Activated T-helper 2 cell treated with anti-CD3 and anti-CD28 coated beads, Interferon-gamma antibody, Interleukin-2, Interleukin-4, amounts not matched to agents 10 μg/mL and 5 μg/mL and 100 μg/mL, durations not matched to agents 14 hours and 24 hours and 36 hours (primary cell): ENCODE measurements around the gene EPB41L4A. TPM values are rescaled to one million over a fixed set of nuclear protein-coding genes. Genes with fewer than 3 reads are reported as not detected.

Experiments used
- DNase-seq: peaks from one replicate; pipeline ENCODE4 v3.0.0; 2021; ENCODE audit warnings: low spot score
- H3K27ac Mint-ChIP-seq: one replicate; pipeline ENCODE4 v1.8.0; 2021; ENCODE audit warnings: mixed read lengths
- H3K27me3 Mint-ChIP-seq: one replicate; pipeline ENCODE4 v1.8.0; 2021; ENCODE audit warnings: low read depth, mixed read lengths
- H3K36me3 Mint-ChIP-seq: one replicate; pipeline ENCODE4 v1.8.0; 2021; ENCODE audit warnings: low read depth, mixed read lengths
- H3K4me1 Mint-ChIP-seq: one replicate; pipeline ENCODE4 v1.8.0; 2021; ENCODE audit warnings: low read depth, mixed read lengths
- H3K4me3 Mint-ChIP-seq: one replicate; pipeline ENCODE4 v1.8.0; 2021; ENCODE audit warnings: low read depth, mild to moderate bottlenecking, moderate library complexity, mixed read lengths
- H3K9me3 Mint-ChIP-seq: one replicate; pipeline ENCODE4 v1.8.0; 2021; ENCODE audit warnings: mixed read lengths
- intact Hi-C: fragments of 100-400 bp; cut with micrococcal nuclease; formaldehyde crosslinking; loops from one replicate; pipeline ENCODE4 v1.15.1; 2023
- total RNA-seq: library from RNA; stranded (reverse); gene quantifications from 2 replicates; pipeline ENCODE4 v1.2.3, GENCODE V29; 2022

The EPB41L4A gene
- total RNA-seq, 1 donor from 2014 or later = 0.68 TPM

DNA sequence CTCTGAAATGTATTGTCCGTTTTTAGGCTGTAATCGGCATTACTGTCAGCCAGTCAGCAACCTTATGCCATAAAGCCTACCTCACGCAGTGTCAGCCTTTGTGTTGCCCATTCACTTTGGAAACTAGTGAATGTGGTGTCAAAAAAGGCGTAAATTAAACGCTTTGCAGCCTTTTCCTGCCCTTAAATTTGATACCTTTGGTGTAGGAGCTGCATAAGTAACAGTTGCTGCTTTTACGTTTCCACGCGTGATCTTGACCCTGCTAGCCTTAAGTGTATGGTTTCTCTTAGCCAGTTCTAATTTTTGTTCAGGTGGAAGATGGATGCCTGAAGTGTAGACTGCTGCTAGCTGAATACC is 257.7 kb downstream of the EPB41L4A start:
- peaks cover 44% of the 10 kb centered on the region for H3K36me3 Mint-ChIP-seq
- peak overlapping the region; percentile 80 for H3K27ac Mint-ChIP-seq

DNA sequence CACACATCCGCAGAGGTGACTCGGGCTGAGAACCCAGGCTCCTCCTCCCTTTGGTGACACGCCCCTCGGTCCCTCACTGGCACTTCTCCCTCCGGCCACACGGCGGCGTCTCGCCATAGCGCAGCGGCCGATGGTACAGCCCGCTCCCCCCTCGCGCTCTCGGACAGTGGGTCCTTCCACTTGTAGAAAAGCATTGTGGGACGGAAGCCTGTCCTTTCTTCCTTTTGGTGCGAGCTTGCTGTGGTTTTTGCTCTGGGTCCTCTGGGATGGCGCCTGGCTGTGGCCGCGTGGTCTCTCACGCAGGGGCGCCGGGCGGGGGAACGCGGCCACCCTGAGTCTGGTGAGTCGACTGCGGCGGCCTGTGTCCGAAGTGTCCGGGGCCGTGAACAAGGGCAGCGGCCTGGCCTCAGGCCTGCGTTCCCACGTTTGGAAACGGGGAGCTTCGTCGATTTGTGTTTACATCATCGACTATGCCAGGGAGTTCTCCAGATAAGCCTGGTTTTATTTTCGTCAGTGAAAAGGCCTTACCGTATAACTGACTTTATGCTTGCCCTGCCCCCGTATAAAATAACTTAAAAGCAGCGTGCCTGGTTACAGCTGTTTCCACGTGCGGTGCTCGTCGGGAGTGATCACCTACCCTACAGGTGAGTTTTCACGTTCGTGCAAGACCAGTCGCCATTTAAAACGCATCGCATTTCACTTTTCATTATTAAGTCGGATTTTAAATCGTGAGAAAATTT is 258.3 kb downstream of the EPB41L4A start:
- no peaks in the 10 kb centered on the region for H3K27me3 Mint-ChIP-seq
- peak; percentile 90 for DNase-seq
- peaks cover 39% of the 10 kb centered on the region for H3K36me3 Mint-ChIP-seq
- H3K27ac Mint-ChIP-seq = peak overlapping the region; percentile 80
- H3K4me1 Mint-ChIP-seq = peaks cover 34% of the 10 kb centered on the region
- H3K9me3 Mint-ChIP-seq = peaks cover 5% of the 10 kb centered on the region
- peak overlapping the region; percentile 90 for H3K4me3 Mint-ChIP-seq
- intact Hi-C loops = loop anchor here (5.0 kb wide), 4 partner anchors 256 to 1069 kb away; partner anchors contain the start of genes DCP2, EPB41L4A, NREP and WDR36

More for the DNA sequence above, 257.7 kb downstream of the EPB41L4A start:
- H3K4me1 Mint-ChIP-seq = peaks cover 34% of the 10 kb centered on the region
- no peaks in the 10 kb centered on the region for H3K27me3 Mint-ChIP-seq
- H3K4me3 Mint-ChIP-seq = peak overlapping the region; percentile 90
- H3K9me3 Mint-ChIP-seq = peaks cover 5% of the 10 kb centered on the region
- intact Hi-C loops = loop anchor here (5.0 kb wide), 4 partner anchors 256 to 1069 kb away; partner anchors contain the start of genes DCP2, EPB41L4A, NREP and WDR36
- DNase-seq = no peak

DNA sequence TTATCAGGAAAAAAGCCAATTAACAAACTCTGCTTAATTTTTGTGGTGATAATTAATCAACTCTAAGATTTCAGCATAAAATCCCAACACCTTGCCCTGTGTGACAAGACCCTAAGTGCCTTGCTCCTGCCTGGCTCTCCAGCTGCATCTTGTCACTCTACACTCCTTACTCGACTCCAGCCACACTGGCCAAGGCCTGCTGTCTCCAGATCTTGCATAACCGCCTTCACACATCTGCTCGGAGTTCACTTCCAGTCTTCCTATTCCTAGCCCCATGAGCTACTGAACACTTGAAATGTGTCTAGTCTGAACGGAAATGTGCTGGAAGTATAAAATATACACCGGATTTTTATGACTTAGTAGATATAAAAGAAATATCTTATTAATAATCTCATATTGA is 259.6 kb downstream of the EPB41L4A start:
- Mint-ChIP-seq H3K36me3 (peaks cover 30% of the 10 kb centered on the region), H3K4me3 (no peak overlapping the region), H3K9me3 (peaks cover 5% of the 10 kb centered on the region), H3K4me1 (peaks cover 38% of the 10 kb centered on the region), H3K27ac (no peak overlapping the region), H3K27me3 (peaks cover 2% of the 10 kb centered on the region)
- intact Hi-C loops = loop anchor here (5.0 to 10.0 kb wide), 3 partner anchors 417 to 927 kb away; no protein-coding TSS in a partner anchor
- DNase-seq = no peak

DNA sequence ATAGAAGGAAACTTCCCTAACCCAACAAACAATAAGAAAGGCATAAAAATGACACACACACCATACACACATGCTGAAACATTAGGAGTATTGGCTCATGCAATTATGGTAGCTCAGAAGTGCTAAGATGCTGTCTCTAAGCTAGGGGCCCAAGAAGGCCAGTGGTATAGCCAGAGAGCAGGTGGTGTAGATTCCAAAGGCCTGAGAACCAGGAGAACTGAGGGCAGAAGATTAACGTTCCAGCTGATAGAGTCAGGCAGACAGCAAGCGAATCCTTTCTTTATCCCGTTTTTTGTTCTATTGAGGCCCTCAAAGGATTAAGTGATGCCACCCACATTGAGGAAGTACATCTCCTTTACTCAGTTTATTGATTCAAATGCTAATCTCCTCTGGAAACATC is 262.9 kb downstream of the EPB41L4A start:
- Mint-ChIP-seq H3K36me3 (no peaks in the 10 kb centered on the region), H3K4me3 (no peak overlapping the region), H3K27me3 (peaks cover 3% of the 10 kb centered on the region), H3K27ac (no peak overlapping the region), H3K4me1 (peaks cover 17% of the 10 kb centered on the region), H3K9me3 (peaks cover 5% of the 10 kb centered on the region)
- intact Hi-C loops = loop anchor here (5.0 to 10.0 kb wide), 3 partner anchors 414 to 924 kb away; no protein-coding TSS in a partner anchor
- DNase-seq = no peak

DNA sequence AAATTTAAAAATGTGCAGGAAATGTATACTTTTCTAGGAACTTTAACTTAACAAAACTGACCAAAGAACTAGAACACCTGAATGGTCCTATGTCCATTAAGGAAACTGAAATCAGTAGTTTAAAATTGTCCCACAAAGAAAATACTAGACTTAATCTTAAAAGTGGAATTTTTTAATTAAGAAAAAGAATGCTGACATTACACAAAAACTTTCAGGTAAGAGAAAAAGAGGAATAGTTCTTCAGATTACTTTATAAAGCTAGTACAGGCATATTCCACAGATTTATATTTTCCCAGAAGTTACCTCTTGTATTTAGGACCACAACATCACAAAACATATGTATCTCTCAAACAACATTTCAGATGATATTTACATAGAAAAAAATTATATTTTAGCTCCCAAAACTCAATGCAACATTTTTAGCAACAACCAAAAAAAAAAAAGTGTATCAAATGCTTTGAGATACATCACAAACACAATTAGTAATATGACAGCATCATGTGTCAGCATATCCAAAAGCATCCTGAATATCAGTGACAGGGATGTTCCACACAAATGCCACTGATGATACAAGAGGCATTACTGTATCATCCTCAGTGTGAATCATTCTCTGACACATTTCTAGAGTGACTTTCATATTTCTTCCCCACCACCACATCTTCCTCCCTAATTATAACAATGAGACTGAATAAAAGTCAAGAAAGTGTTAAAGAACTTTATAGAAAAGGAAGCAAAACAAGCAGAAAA is 264.0 kb downstream of the EPB41L4A start:
- Mint-ChIP-seq H3K9me3 (peaks cover under 1% of the 10 kb centered on the region), H3K4me3 (no peak overlapping the region), H3K36me3 (no peaks in the 10 kb centered on the region), H3K27me3 (peaks cover 7% of the 10 kb centered on the region), H3K4me1 (peaks cover 12% of the 10 kb centered on the region), H3K27ac (peak overlapping the region; percentile 68)
- intact Hi-C loops = loop anchor here (1.0 to 10.0 kb wide), 4 partner anchors 413 to 923 kb away; partner anchors contain the start of gene STARD4
- no peak for DNase-seq

DNA sequence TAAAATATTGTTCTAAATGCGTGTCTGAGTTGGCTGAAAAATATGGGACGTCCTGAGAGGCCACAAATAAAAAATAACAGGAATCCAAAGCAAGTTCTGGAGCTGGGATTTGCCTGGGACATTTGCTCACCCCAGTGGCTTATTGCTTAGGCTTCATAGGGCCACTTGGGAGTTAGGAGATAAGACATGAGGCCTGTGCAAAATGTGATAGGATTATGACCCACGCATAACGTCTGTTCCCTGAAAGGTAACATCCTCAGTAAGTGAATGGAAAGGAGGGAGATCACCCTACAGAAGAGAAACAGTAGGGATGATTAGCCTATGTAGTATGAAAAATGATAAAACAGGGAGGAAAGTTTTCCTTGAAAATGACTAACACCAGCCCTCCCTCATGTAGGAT is 269.4 kb downstream of the EPB41L4A start:
- H3K27ac Mint-ChIP-seq = no peak overlapping the region
- intact Hi-C loops = loop anchor here (10.0 kb wide), 2 partner anchors 465 to 875 kb away; no protein-coding TSS in a partner anchor
- DNase-seq = no peak
- no peaks in the 10 kb centered on the region for H3K9me3 Mint-ChIP-seq
- peaks cover 5% of the 10 kb centered on the region for H3K27me3 Mint-ChIP-seq
- H3K4me3 Mint-ChIP-seq = no peak overlapping the region
- H3K36me3 Mint-ChIP-seq = no peaks in the 10 kb centered on the region
- no peaks in the 10 kb centered on the region for H3K4me1 Mint-ChIP-seq

DNA sequence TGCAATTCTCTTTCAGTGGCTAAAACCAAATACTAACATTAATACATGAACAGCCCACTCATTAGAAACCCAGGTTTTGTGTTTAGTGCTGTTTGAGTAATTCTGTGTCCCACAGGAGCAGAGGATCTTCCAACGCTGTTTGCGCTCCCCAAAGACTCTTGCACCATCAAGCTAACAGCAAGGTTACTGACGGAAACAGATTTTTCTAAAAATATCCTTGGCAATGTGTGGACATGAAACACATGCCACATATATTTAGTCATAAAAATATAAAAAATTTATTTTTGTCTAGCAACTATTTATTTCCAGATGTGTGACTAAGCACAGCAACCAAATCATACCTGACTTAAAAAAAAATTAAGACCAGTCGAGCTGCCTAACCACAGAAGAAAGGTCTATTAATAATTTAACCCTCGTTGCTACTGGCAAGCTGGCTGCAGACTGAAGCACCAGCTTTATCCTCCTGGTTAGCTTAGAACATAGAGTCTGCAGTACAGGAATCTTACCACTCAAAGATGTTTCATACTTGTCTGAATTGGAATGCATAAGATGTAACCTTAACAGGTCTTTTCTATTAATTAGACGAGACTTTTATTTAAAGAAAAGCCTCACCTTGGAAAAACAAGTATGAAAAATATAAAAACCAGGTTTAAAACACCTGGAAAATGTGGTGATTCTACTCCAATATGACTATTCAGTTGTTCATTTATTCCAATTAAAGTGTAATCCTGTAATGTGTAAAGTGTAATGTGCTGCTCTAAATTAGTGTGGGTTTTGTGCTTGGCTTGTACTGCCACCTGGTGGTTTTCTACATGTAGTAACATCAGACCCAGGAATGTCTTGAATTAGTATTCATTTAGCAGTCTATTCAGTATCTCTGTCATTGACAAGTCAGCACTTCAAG is 272.5 kb downstream of the EPB41L4A start:
- peak; percentile 20 for DNase-seq
- Mint-ChIP-seq H3K27me3 (peaks cover 12% of the 10 kb centered on the region), H3K9me3 (no peaks in the 10 kb centered on the region), H3K36me3 (no peaks in the 10 kb centered on the region), H3K4me3 (no peak overlapping the region), H3K4me1 (no peaks in the 10 kb centered on the region), H3K27ac (no peak overlapping the region)
- intact Hi-C loops = loop anchor here (1.0 to 10.0 kb wide), 5 partner anchors 462 to 988 kb away; no protein-coding TSS in a partner anchor

DNA sequence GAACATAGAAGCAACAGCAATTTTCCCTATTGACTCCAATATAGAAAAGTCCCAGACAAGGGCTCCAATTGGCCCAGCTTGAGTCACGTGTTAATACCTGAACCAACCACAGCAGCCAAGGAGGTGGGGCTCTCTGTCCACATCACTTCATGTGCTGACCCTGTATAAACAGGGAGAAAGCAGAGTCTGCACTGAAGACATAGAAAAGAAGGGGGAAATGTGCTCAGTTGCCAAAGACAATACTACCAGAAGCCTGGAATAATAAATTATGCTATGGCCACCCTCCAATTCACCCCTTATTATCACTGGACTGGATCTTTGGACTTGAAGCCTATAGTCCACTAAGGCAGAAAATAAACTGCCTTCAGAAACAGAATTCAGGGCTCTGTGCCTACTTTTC is 275.4 kb downstream of the EPB41L4A start:
- H3K27me3 Mint-ChIP-seq = peaks cover 12% of the 10 kb centered on the region
- no peaks in the 10 kb centered on the region for H3K9me3 Mint-ChIP-seq
- no peak overlapping the region for H3K27ac Mint-ChIP-seq
- no peaks in the 10 kb centered on the region for H3K36me3 Mint-ChIP-seq
- no peaks in the 10 kb centered on the region for H3K4me1 Mint-ChIP-seq
- H3K4me3 Mint-ChIP-seq = no peak overlapping the region
- intact Hi-C loops = loop anchor here (10.0 kb wide), 1 partner anchor 459 kb away; no protein-coding TSS in a partner anchor
- DNase-seq = no peak

DNA sequence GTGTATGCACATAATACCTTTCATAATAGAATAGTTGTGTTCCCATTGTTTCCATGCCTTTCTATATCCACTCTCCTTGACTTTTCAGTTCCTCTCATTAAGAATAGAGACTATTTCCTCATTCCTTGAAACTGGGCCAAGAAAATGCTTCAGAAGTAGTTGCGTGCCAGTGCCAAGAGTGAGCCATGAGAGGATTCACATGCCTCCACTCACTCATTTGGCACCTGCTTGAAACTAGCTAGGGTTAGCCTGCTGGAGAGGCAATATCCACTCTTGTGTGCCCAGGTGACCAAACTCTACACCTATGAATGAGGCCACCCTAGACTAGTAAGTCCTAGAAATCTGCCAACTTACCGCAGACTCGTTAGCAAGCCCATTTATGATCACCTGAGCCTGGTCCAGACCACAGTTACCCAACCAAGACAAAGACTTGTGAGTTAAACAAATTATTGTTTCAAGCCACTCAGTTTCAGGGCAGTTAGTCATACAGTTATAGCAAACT is 276.3 kb downstream of the EPB41L4A start:
- no peaks in the 10 kb centered on the region for H3K36me3 Mint-ChIP-seq
- DNase-seq = no peak
- H3K9me3 Mint-ChIP-seq = no peaks in the 10 kb centered on the region
- H3K27me3 Mint-ChIP-seq = peaks cover 19% of the 10 kb centered on the region
- intact Hi-C loops = loop anchor here (10.0 kb wide), 1 partner anchor 458 kb away; no protein-coding TSS in a partner anchor
- H3K4me1 Mint-ChIP-seq = no peaks in the 10 kb centered on the region
- H3K4me3 Mint-ChIP-seq = no peak overlapping the region
- H3K27ac Mint-ChIP-seq = no peak overlapping the region

DNA sequence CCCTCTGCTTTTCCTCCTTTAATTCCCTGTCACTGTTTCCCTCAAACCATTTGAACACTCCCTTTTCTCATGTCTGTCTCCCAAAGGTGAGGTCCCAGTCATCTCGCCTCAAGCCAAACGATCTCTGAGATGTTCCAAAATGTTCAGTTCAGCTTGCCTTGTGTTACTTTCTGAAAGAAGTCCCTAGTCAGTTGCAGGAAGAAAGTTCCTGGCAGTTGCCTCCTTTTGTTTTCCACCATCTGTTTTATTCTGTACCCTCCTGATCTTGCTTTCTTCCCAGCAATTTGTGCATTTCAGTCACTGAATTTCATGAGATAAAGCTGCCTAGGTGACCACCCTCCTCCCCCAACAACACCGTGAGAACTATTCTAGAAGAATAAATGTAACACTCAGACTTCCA is 277.5 kb downstream of the EPB41L4A start:
- H3K9me3 Mint-ChIP-seq = no peaks in the 10 kb centered on the region
- DNase-seq = no peak
- no peaks in the 10 kb centered on the region for H3K36me3 Mint-ChIP-seq
- no peak overlapping the region for H3K27ac Mint-ChIP-seq
- peaks cover 23% of the 10 kb centered on the region for H3K27me3 Mint-ChIP-seq
- intact Hi-C loops = loop anchor here (10.0 kb wide), 1 partner anchor 457 kb away; no protein-coding TSS in a partner anchor
- no peak overlapping the region for H3K4me3 Mint-ChIP-seq
- H3K4me1 Mint-ChIP-seq = no peaks in the 10 kb centered on the region

DNA sequence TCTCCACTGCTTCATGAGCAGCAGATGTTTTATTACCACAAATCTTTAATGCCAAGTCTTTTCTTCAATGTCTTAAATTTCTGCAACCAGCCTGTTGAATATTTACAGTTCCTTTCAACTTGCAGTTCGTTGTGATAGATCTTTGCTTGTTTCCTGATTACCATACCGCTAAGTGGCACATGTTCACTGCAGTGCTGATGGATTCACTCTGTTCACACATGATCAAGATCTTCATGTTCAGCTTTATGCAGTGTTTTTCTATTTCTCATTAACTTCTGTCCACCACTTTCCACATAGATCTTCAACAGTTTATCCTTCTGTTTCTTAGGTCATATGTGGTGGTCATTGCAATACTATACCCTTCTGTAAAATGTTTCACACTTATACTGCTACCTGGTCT is 280.6 kb downstream of the EPB41L4A start:
- Mint-ChIP-seq H3K4me1 (no peaks in the 10 kb centered on the region), H3K36me3 (no peaks in the 10 kb centered on the region), H3K27me3 (peaks cover 27% of the 10 kb centered on the region), H3K4me3 (no peak overlapping the region), H3K9me3 (no peaks in the 10 kb centered on the region), H3K27ac (no peak overlapping the region)
- intact Hi-C loops = no loop called here
- no peak for DNase-seq

DNA sequence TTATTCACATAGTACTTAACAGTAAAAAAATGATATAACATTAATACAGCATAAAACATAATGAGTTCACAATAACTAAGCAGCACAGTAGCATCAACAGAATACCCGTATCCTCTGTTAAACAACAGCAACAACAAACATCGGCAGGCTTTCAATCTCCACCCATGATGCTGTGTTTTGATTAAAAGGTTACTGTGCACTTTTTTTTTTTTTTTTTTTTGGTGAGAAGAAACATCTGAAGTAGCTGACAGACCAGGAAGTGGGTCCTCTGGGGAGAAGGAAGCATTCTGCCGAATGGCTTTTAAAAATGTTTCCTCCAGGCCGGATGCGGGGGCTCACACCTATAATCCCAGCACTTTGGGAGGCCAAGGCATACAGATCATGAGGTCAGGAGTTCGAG is 282.3 kb downstream of the EPB41L4A start:
- DNase-seq = no peak
- no peaks in the 10 kb centered on the region for H3K9me3 Mint-ChIP-seq
- H3K4me1 Mint-ChIP-seq = no peaks in the 10 kb centered on the region
- H3K27me3 Mint-ChIP-seq = peaks cover 21% of the 10 kb centered on the region
- intact Hi-C loops = no loop called here
- no peaks in the 10 kb centered on the region for H3K36me3 Mint-ChIP-seq
- H3K4me3 Mint-ChIP-seq = no peak overlapping the region
- no peak overlapping the region for H3K27ac Mint-ChIP-seq
